NCI-H82 treated with DMSO at 0.1 percent for 48 hours (cell line): ENCODE data around the gene GPX1.
A peak's percentile ranks its signal among the peaks of the same experiment; 100 is the strongest.
"Not testable (repeated sequence)": the region's sequence is repeated elsewhere in the genome, so short reads cannot be mapped to it uniquely, and the experiment has no call there.

Experiments used
- DNase-seq: peaks from one replicate; lab custom pipeline; 2025; ENCODE audit not compliant: unreplicated experiment; lab: John Stamatoyannopoulos, UW

The GPX1 gene

DNA sequence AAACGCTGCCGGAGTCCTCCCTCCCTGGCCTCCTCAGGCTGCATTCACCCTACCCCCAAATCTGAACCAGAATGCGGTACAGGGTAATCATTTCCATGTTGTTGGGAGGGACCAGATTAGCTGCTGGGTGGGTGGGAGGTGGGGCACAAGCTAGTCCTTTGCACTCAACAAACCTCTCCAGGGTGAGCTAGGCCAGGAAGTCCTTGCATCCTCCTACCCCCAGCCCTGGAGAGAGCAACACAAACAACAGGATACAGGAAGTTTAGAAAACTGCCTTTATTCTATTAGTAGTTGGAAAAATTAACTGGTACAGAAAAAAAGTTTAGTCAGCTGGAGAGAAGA is 702 bp upstream of the GPX1 start:
- no peak for DNase-seq

DNA sequence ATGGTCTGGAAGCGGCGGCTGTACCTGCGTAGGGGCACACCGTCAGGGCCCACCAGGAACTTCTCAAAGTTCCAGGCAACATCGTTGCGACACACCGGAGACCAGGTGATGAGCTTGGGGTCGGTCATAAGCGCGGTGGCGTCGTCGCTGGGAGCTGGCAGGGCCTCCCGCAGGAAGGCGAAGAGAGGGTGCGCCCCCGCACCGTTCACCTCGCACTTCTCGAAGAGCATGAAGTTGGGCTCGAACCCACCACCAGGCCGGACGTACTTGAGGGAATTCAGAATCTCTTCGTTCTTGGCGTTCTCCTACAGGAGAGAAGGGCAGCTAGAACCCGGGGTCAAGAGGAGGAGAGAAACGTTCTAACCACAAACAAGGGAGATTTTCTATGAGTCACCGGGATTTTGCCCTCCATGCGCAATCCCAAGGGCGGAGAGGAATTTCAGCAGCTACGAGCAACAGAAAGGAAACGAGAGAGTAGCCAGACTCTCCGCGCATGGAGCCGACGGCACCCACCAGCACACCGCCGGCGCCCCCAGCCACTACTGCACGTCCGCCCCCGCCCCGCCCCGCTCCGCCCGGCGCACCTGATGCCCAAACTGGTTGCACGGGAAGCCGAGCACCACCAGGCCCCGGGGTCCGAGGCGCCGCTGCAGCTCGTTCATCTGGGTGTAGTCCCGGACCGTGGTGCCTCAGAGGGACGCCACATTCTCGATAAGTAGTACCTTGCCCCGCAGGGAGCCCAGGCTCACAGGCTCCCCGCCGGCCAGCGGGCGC is 523 bp downstream of the GPX1 start:
- DNase-seq, result not testable (repeated sequence)

DNA sequence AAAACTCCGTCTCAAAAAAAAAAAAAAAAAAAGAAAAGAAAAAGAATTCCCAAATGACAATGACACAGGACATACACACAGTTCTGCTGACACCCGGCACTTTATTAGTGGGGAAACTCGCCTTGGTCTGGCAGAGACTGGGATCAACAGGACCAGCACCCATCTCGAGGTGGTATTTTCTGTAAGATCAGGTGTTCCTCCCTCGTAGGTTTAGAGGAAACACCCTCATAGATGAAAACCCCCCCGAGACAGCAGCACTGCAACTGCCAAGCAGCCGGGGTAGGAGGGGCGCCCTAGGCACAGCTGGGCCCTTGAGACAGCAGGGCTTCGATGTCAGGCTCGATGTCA is 1.1 kb downstream of the GPX1 start:
- DNase-seq, result not testable (repeated sequence)

DNA sequence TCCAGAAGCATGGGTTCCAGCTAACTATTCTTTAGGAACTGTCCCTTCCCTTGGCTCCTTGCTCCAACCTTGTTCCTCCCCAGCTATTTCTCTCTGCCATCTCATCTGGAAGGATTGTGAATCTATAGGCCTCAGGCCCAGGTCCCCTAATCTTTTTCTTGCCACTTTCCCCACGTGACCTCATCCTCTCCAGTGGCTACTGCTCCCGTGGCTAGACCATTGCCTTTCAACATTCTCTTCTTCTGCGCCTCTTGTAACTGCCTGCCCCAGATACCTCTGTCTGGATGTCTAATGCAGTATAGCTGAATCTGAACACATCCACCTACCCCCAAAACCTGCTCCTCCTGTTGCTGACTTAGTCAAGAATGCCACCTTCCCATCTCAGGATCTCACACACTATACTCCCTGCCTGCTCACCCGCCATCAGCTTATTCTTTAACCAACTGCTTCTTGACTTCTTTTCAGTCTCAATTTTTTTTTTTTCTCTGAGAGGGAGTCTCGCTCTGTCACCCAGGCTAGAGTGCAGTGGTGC is 5.2 kb downstream of the GPX1 start:
- no peak for DNase-seq

DNA sequence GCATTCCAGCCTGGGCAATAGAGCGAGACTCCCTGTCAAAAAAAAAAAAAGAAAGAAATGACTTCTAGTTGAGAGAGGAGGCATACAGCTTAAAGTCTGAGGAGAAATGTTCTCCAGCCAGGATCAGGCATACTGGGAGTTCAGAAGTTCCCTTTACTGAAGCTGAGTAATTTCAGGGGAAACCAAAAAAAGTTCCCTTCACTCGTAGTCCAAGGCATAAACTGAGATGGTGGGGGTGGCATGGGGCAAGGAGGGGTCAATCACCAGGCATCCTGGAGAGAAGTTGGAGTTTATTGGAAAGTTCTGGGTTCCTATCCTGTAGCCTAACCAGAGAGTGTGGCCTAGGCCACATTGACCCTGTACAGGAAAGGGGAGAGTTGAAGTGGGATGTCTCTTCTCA is 5.9 kb downstream of the GPX1 start:
- no peak for DNase-seq

DNA sequence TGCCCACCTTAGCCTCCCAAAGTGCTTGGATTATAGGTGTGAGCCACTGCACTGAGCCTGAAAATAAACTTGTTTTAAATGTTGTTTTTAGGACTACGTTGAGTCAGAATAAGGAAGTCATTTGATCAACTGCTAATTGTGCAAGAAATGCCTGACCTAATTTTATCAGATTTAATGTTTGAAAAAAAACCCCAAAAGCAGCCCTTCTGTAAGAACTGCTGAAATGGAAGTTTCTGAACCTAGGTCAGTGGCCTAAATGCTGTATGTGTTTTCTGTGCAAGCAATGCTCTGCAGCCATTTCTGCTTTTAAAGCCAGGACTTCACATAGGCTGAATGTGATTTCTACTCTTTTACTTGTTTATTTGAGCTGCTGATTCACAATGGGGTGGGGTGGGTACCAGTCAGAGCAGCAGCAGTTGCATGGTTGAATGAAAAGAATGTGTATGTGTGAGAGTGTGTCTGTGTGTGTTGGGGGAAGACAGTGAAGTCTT is 6.6 kb downstream of the GPX1 start:
- no peak for DNase-seq

DNA sequence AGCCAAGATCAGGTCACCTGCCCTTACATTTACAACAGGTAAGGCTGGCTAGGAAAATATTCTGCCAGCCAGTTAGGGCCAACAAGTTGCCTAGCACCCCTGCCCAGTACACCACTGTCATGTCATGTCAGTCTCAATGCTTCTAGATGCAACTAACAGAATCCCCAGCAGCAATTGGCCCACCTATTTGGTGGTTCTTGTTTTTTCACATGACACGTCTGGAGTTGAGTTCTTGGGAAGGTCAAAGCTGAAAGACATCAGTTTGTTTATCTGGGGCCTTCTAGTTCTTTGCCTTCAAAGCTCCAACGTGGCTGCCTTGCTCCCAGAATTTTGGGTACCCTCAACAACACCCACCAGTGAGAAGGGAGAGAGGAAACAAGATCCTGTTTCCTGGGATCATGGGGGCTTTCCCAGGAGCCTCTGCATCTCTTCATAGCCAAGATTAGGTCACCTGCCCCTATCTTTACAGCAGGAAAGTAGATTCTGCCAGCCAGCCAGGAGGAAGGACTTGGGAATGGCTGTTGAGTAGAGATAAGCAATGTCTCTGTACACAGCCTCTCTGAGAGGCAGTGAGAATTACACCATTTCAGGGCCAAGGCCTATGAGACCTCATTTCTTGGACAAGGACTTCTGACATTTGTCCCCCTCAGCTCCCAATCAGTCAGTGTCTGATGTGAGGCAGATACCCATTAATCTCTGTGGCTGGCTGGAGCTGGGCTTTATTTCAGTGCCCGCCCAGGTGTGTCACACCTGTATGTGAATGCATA is 8.6 kb downstream of the GPX1 start:
- DNase-seq, result no peak

DNA sequence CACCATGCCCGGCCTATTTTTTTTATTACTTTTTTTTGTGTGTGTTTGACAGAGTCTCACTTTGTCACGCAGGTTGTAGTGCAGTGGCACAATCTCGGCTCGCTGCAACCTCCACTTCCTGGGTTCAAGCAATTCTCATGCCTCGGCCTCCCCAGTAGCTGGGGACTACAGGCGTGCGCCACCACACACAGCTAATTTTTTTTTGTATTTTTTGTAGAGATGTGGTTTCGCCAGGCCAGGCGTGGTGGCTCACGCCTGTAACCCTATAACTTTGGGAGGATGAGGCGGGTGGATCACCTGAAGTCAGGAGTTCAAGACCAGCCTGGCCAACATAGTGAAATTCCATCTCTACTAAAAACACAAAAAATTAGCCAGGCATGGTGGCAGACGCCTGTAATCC is 9.8 kb downstream of the GPX1 start:
- DNase-seq, result not testable (repeated sequence)

DNA sequence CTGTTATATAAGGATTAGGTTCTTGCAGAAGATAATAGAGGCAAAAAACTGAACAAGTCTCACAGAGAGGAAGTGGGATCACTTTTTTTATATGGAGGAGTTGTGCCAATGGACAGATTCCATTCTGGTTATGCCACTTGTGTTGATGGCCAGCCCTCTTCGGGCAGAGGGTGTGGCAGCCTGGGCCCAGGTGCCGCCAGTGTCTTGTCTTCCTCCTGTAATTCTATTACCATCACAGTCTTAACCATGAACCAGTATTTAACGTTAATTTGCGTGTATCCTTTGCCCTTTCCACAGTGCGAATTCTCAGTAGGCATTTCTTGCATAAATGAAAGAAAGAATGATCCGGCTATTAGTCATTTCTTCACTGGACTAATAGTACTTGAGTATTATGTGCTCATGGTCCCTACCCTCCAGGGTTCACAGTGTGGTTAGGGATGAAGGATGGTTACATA is 11.3 kb downstream of the GPX1 start:
- DNase-seq, result no peak

DNA sequence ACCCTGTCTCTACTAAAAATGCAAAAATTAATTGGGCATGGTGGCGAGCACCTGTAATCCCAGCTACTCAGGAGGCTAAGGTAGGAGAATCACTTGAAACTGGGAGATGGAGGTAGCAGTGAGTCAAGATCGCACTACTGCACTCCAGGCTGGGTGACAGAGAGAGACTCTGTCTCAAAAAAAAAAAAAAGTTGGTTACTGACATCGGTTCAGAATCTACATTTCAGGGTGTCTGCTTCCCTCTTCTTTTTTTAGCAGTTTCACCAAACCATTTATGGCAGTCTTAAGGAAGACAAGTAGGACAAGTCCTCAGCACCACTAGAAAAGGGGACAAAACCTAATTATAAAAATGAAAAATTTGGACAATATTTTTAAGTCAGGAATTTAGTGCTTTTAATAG is 15.0 kb downstream of the GPX1 start:
- no peak for DNase-seq

DNA sequence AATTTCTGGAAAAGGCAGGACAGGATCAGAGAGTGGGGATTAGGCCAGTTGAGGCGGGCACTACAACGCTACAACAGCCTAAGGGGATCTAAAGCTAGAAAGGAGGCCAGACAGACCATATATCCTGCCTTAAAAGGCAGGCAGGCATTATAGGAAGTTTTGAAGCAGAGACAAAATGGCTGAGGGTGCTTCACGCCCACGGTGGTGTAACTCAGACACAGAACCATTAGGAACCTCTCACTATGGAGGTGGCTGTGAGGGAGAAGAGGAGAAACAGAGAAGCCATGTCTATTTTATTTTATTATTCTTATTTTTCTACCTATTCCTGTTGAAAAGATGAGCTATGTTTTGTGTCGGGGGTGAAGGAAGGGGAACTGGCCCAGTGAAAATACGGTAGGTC is 16.2 kb downstream of the GPX1 start:
- DNase-seq, result no peak

DNA sequence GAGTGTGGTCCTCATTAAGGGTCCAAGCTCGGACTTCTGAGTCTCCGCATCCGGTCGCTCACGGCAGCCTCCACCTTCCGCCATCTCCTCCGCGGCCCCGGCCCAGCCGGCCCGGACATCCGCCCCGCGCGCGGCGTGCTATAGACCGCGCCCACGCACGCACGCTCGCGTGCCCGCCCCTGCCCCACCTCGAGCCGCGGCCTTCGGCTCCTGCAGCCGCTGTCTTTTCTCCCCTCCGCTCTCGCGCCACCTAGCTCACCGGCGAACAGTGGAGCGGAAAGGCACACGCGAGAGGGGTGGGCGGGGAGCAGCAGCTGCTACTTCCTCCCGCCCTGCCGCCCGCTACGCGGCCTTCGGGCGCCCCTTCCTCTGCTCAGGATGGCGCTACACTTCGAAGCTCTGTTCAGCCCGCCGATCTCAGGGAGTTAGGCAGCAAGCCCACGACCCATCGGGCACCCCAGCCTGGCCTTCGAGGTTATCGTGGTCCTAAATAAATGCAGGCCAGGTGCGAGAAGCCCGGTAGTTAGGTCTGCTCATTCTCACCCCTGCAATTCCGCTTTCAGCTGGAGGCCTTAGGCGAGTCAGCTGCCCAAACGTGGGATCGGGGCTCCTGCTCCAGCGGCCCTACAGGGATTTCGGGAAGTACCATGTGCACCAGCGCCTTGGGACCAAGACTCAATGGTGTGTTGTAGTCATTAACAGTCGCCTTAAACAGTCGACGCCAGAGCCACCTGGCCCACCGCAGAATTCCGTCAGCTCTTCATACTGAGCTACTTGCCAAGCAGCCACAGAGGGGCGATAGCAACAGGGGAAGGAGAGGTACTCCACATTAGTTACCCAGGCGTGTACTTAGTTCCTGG is 18.0 kb downstream of the GPX1 start, which contains the start of gene USP4:
USP4 (minus strand) TSS at position 113 of the 860 bp plus-strand sequence; CDS start at position 84, 29 bp downstream.
- peak; percentile 47 for DNase-seq

DNA sequence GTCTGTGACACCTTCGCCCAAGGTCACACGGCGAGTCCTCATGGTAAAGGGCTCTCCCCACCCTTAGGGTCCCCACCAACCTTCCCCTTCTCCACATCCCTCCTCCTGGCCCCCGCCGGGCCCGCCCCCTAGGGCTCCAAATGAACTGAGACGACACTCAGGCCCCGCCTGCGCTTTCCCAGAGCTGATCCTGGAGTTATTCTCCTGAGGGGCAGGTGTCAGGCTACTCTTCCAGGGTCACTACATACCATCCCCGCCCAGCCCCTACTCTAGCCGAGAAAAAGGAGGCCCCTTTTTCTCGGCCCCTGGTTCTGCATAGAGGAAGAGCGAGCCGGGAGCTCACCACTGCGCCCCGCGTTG is 18.6 kb downstream of the GPX1 start:
- DNase-seq, result no peak

DNA sequence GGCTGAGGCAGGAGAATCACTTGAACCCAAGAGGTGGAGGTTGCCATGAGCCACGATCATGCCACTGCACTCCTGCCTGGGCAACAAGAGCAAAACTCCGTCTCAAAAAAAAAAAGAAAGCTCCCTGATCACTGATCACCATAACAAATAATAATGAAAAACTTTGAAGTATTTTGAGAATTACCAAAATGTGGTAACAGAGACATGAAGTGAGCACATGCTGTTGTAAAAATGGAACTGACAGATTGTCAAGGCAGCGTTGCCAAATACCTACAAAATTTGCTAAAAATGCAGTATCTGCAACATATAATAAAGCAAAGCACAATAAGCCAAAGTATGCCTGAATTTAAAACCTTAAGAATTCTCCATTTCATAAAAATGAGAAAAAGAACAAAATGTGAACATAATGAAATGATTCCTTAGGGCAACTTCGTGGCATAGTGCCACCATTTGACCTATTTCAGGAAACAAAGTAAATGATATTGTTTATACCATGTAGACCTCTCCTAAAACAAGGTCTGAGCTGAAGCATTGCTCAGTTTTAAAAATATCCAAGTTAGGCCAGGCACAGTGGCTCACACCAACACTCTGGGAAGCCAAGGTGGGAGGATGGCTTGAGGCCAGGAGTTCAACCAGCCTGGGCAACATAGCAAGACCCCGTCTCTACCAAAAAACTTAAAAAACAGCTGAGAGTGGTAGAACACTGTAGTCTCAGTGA is 24.1 kb downstream of the GPX1 start:
- no peak for DNase-seq

DNA sequence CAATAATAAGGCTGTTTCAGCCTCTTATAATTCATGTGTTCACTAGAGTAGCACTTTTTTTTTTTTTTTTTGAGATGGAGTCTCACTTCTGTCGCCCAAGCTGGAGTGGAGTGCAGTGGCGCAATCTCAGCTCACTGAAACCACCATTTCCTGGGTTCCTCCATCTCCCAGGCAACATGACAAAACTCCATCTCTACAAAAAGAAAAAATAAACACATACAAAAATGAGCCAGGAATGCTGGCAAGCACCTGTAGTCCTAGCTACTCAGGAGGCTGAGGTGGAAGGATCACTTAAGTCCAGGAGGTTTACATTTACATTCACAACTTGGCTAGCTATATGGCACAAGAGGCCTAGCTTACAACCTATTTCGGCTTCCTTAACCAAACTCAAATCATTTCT is 25.1 kb downstream of the GPX1 start:
- no peak for DNase-seq

DNA sequence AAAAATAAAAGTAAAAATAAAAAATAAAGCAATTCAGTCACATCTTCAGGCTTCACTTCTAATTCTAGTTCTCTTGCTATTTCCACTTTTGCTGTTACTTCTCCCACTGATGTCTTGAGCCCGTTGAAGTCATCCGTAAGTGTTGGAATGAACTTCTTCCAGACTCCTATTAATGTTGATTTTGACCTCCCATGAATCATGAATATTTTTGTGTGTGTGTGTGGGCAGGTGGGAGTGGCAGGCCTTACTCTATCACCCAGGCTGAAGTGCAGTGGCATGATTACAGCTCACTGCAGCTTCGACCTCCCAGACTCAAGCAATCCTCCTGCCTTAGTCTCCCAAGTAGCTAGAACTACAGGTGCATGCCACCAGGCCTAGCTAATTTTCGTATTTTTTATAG is 29.0 kb downstream of the GPX1 start:
- no peak for DNase-seq

DNA sequence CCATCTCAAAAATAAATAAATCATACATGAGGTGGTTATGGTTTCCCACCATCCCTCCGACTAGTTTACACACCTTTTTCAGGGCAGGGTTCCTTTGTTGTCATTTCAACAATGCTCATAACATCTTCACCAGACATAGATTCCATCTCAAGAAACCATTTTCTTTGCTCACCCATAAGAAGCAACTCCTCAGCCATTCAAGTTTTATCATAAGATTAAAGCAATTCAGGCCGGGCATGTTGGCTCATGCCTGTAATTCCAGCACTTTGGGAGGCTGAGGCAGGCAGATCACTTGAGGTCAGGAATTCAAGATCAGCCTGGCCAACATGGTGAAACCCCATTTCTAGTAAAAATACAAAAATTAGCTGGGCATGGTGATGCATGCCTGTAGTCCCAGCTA is 29.8 kb downstream of the GPX1 start:
- not testable (repeated sequence) for DNase-seq

DNA sequence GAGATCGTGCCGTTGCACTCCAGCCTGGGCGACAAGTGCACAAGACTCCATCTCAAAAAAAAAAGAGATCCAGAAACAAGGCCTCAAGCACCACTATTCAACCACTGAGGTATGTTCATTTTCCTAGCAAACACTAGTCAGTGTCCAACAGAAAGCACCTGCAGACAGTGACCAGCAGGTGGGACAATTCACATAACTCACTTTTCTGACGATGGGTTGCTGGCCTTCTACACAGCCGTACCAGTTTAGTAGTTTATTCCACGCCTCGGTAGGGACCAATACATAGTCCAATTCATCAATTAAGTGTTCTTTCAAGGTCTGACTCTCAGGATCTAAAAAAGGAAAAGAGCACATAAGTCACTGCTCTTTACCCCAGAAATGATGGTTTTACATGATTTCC is 30.7 kb downstream of the GPX1 start:
- no peak for DNase-seq

DNA sequence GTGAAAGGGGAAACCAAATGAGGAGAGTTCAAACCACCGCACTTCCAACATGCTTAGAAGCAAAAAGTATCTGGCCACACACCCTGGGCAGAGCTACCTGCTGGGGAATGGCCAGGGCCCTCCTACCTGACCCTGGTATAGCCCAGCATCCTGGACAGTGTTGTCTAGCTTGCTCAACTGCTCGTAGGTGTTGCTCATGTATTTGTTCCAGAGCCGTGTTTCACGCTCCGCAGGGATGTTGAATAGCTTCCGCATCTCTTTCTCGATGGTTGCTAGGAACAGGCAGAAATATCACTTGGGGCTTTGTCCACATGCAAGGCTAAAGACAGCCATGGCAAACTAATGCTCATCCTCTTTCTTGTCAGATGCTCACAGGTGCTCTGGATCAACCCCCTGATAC is 33.4 kb downstream of the GPX1 start:
- no peak for DNase-seq

DNA sequence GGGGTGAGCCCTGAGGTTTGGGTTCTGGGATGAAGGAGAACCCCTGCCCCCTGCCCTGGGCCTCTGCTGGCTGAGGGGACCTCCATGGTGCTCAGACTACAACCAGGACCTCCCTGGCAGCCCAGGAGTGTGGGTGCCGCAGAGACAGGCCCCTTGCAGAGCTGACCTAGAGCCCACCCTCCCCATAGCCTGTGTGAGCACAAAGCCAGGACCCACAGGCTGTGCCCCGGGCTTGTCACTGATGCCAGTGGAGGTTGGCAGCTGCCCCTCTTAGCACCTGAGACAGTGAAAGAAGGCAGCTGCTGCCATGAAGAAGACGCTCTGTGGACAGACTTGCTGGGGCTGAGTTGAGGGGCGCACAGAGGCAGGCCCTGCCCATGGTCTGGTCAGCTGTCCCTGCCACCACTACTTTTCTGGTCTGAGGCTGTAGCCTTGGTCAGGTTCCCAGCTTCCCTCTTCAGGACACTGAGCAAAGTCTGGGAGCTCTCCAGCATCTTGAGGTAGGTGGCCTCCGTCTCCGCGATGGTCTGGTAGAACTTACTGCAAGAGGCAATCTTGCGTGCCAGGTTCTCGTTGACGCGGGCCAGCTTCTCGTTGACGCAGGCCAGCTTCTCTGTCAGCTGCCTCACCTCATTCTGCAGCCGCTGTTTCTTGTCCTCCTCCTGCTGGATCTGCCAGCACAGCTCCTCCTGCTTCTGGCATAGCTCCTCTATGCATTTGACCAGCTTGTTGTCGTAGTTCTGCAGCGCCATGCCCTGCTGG is 41.3 kb downstream of the GPX1 start:
- DNase-seq, result no peak
